Measurements from ENCODE around the gene DLX4.

DLX4 gene

DNA sequence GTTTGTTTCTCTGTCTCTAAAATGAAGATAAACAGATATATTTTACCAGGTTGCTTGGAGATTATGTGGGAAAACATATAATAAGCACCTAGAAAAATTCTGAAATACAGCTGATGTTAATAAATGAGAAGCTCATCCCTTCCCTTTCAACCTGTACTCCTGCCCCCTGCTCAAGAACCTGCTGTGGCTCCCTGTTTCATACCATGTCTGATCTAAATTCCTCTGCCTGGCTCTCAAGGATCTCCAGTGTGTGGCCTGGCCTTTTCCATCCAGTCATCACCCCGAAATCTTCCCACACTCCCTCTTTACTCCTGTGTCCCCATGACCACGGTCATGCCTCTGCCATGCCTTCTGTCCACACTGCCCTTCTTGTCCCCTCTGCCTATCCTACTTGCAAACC, 19.4 kb upstream of the DLX4 start:
- DNase-seq, result no peak

DNA sequence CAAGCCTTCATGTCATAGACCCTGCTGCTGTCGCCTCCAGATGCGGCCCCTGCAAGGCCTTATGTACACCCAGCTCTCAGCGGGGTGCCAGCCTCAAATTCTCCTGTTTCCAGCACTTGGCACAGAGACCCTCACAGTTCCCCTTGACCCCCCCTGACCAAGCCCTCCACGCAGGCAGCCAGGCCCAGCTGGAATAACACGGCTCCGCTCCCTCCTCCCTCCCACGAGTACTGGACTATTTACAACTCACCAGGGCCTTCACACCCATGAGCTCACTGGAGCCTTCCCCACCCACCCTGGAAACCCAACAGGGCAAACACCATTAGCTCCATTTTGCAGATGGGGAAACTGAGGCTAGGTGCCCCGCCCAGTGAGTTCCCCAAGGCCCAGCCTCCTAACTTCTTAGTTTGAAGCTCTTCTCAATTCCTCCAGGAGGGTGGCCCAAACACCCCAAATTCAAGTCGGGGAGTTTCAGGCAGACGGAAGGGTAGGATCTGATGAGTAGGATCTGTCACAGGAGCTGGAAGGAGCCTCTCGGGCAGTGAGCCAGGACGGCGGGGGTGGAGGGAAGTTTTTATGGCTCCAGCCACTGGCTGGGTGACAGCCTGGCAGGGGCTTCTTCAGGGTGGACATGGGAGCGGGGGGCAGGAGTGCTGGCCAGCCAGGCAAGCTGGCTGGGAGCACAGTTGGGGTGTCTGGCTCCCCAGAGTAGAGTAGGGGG, 17.5 kb upstream of the DLX4 start:
- no peak for DNase-seq

DNA sequence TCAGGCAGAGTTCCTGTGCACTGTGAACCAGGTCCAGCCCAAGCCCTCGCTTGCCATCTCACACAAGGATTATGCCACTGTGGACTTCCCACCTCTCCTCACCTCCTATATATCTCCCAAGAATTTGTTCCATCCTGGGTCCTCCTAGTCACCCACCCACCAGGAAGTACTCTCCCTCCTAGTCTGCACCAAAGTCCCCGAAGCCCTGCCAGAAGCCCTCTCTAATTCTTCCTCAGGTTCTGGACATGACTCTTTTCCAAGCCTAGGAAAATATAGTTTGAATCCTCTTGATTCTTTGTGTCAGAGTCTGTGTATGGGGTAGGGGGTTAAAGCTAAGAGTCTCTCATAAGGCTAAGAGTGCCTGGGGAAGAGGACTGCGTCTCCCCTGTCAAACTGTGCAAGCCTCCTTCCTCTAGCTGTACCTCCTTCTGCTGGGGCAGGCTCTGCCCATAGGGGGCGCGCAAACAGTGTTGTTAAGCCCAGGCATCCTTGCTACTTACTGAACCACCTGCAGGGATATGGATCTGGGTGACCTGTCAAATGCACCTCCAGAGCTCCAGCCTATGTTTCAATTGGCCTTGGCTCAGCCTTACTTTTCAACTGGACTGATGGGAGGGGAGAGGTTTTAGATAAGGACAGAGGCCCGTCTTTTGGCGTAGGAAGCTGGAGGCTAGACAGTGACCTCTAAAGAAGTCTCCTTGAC, 16.6 kb upstream of the DLX4 start:
- peak; percentile 61 to 66 for DNase-seq

GRCh38 chr17:49952912-49953497, 16.0 kb upstream of the DLX4 start:
- no peak for DNase-seq

- no peak for DNase-seq
Observed at GRCh38 chr17:49955157-49955556, 13.8 kb upstream of the DLX4 start.

GRCh38 chr17:49956780-49957179, 12.2 kb upstream of the DLX4 start:
- no peak for DNase-seq

DNA sequence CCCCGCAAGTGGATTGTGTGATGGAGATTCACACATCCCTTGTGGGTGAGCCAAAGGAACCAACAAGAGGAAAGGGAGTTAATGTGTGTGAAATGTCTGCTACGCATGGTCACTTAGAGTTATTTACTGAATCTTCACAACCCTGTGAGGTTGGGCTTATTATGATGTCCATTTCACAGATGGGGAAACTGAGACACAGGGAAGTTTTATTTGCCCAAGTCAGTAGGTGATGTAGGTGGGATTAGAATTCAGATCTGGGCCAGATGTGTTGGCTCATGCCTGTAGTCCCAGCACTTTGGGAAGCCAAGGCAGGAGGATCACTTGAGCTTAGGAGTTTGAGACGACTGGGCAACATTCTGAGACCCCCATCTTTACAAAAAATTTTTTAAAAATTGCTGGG, 11.6 kb upstream of the DLX4 start:
- no peak for DNase-seq

GRCh38 chr17:49958723-49959122, 10.3 kb upstream of the DLX4 start:
- no peak for DNase-seq

- DNase-seq, result no peak
Observed at GRCh38 chr17:49959183-49959935, 9.6 kb upstream of the DLX4 start.

GRCh38 chr17:49962599-49963308, 6.2 kb upstream of the DLX4 start:
- no peak for DNase-seq

GRCh38 chr17:49963309-49963625, 5.7 kb upstream of the DLX4 start:
- no peak for DNase-seq

GRCh38 chr17:49963626-49964302, 5.2 kb upstream of the DLX4 start:
- DNase-seq, result no peak

GRCh38 chr17:49964303-49964768, 4.7 kb upstream of the DLX4 start:
- no peak for DNase-seq

- DNase-seq, result no peak
Observed at GRCh38 chr17:49964769-49965523, 4.0 kb upstream of the DLX4 start.

GRCh38 chr17:49965524-49965909, 3.5 kb upstream of the DLX4 start:
- DNase-seq, result no peak

DNA sequence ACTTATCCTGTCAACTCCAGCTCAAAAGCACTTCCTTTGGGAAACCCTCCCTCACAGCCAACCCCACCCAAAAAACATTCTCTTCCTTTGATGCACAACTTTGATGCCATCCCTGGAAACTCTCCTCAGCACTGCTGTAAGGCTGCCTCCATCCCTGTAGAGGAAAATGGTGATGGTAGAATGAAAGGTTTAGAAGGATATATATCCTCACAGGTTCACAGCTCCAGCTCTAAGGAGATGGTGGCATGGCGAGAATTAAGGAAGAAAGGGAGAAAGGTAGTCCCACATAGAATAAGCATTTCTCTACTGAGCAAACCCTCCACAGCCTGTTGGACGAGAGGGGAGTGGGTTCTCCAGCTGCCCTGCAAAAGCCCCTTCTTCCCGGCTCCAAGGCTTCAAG, 2.2 kb upstream of the DLX4 start:
- DNase-seq, result no peak

DNA sequence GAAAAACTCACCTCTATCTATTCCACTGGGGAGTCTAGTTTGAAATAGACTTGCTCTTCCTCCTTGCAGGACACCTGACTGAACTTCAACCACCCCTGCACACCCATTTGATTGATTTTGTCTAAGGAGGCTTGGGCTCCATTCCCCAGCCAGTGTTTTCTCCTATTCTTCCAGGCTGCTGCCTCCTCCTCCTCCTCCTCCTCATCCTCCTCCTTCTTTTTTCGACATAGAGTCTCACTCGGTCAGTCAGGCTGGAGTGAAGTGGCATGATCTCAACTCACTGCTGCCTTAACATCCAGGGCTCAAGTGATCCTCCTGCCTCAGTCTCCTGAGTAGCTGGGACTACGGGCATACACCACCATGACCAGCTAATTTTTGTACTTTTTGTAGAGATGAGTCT, 1.8 kb upstream of the DLX4 start:
- no peak for DNase-seq

DNA sequence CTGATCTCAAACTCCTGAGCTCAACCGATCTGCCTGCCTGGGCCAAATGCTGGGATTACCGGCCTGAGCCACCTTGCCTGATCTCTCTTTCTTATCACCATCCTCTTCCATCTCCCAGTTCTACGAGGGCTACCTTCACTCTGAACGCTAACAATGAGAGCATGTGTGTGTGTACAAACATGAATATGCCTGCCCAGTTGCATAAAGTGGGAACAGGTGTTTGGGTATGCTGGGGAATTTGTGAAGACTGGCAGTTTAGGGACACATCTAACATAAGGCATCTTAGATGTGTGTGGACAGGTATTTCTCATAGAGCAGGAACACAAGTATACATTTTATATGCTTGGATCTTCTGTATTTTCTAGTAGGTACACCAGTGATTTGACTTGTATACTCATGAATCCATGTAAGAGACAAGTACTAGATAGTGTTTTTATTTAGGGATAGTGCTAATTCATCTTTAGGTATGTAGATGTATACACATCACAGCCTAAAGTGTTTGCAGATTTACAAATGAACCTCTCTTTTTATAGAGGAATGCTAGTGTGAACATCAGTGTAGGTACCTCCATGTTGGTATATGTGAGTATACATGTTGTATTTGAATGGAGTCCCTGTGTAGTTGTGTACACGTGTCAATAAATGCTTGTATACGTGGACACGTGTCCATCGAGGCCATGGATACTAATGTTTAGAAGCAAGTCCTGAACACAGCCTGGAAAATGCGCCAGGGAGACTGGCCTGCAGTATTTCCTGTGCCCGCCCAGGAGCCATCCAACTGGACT, 1.2 kb upstream of the DLX4 start:
- DNase-seq, result no peak

DNA sequence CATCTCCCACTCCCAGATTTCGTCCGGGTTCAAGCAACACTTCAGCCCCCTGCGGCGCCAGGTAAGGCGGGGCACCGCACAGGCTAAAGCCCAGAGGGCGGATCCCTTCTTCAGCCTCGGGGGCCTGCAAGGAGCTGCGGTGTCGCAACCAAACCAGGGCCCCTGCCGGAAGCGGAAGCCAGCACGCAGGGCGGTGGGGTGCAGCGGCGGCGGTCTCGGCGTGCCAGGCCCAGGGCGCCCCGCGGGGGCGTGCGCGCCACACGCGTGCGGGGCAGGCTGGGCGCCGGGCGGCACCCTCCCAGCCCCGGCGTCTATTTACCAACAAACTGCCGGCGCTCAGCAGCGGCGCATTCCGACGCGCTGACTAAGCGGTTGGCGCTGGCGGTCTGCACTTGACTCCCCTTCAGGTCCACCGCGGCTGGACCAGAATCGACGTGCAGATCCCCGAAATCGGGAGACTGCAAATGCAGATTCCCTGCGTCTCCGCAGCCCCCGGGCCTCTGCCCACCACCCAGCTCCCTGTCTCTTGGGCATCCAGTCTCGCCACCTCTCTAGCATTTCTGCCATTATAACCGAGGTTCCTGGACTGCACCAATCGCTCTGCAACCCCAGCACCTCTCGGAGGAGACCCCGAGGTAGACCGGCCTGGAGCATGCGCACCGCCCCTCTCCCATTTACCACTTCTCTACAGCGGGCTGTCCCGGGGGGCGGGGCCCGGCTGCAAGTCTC, 421 bp upstream of the DLX4 start:
- peak; percentile 16 to 75 for DNase-seq

- no peak for DNase-seq
Observed at GRCh38 chr17:49969795-49970389, 902 bp downstream of the DLX4 start.

Measured in NCI-H187 (cell line).